ENCODE measurements around the gene LSS.

DNA sequence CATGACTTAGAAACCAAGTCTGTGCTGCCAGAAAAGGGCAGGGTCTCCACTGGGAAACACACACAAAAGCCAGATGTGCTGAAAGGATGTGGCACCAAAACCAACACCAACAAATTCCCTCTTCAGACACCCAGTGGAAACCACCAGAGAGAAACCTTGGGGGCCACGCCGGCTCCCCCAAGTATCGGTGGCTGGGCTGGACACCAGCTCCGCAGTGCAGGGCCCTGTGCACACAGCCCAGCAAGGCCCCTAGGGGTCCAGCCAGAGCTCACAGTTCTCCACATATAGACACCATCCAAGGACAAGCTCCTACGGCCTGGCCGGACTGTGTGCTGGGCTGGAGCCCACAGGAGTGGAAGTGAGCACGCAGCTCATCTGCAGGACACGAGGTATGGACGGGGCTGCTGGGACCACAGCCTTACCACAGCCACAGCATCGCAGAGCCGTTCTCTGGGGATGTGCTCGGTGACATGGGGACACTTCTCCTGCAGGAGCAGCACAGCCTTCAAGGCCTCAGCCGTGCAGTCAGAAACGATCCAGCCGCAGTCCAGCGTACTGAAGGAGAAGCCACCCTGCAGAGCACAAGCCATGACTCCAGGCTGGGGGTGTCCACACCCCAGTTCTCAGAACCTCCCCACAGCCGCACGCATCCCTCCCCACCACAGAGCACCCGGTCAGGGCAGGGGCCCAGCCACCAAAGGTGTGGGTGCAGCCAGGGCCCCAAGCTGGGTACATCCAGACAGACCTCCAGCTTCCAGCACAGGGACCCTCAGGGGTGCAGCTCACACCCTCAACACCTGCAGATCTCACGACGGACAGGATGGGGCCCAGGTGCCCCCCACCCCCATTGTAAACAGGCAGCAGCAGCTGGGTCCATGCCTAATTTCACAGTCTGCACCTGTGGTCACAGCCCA lies 21.3 kb downstream of the LSS start:
- TF ChIP-seq, protein P1, sequence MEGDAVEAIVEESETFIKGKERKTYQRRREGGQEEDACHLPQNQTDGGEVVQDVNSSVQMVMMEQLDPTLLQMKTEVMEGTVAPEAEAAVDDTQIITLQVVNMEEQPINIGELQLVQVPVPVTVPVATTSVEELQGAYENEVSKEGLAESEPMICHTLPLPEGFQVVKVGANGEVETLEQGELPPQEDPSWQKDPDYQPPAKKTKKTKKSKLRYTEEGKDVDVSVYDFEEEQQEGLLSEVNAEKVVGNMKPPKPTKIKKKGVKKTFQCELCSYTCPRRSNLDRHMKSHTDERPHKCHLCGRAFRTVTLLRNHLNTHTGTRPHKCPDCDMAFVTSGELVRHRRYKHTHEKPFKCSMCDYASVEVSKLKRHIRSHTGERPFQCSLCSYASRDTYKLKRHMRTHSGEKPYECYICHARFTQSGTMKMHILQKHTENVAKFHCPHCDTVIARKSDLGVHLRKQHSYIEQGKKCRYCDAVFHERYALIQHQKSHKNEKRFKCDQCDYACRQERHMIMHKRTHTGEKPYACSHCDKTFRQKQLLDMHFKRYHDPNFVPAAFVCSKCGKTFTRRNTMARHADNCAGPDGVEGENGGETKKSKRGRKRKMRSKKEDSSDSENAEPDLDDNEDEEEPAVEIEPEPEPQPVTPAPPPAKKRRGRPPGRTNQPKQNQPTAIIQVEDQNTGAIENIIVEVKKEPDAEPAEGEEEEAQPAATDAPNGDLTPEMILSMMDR (IDR thresholded peaks at IDR 0.05), result no peak
- no peak for TF ChIP-seq POLR2A (IDR thresholded peaks at IDR 0.05)
